ENCODE results near the gene FBXO21.

Gene FBXO21

GRCh38 chr12:117093918-117094630 is 96.2 kb downstream of the FBXO21 start:
- no peak for DNase-seq (ENCODE audit: low read depth in 2 of 2)
- TF ChIP-seq CTCF (IDR thresholded peaks at IDR 0.05; ENCODE audit: low read depth, low read length), result no peak
- H3K4me3 ChIP-seq (replicated peaks in 1 of 2; ENCODE audit: low read depth in 2 of 2, low read length in 2 of 2), result no peak overlapping the region

GRCh38 chr12:117093431-117093830 is 96.8 kb downstream of the FBXO21 start:
- DNase-seq (ENCODE audit: low read depth in 2 of 2), result no peak
- TF ChIP-seq CTCF (IDR thresholded peaks at IDR 0.05; ENCODE audit: low read depth, low read length), result no peak
- H3K4me3 ChIP-seq (replicated peaks in 1 of 2; ENCODE audit: low read depth in 2 of 2, low read length in 2 of 2), result no peak overlapping the region

GRCh38 chr12:117092886-117093285 is 97.4 kb downstream of the FBXO21 start:
- no peak overlapping the region for H3K4me3 ChIP-seq (replicated peaks in 1 of 2; ENCODE audit: low read depth in 2 of 2, low read length in 2 of 2)
- no peak for TF ChIP-seq CTCF (IDR thresholded peaks at IDR 0.05; ENCODE audit: low read depth, low read length)
- no peak for DNase-seq (ENCODE audit: low read depth in 2 of 2)

GRCh38 chr12:117092511-117092780 is 97.8 kb downstream of the FBXO21 start:
- no peak for DNase-seq (ENCODE audit: low read depth in 2 of 2)
- TF ChIP-seq CTCF (IDR thresholded peaks at IDR 0.05; ENCODE audit: low read depth, low read length), result no peak
- no peak overlapping the region for H3K4me3 ChIP-seq (replicated peaks in 1 of 2; ENCODE audit: low read depth in 2 of 2, low read length in 2 of 2)

All from cardiac fibroblast (primary cell).